AG04449 (cell line): ENCODE data around the gene RGS4.

Experiments used
- CTCF ChIA-PET: fragments of 350-600 bp; formaldehyde crosslinking; extraction: SDS; loops from one replicate; lab custom pipeline; 2021; ENCODE audit warnings: antibody characterized with exemption; lab: Yijun Ruan, JAX
- POLR2A ChIA-PET: fragments of 400-600, 350-600 bp; formaldehyde crosslinking; extraction: SDS; loops from one replicate; lab custom pipeline; 2020; ENCODE audit warnings: antibody characterized with exemption, inconsistent platforms; lab: Yijun Ruan, JAX
- DNase-seq: peaks from one replicate; pipeline ENCODE4 v3.0.0-alpha.2; 2010; ENCODE audit warnings: low read depth, low spot score
- H3K4me3 ChIP-seq: 2 replicates; pipeline ENCODE4 v1.5.1; 2011; ENCODE audit warnings: low read depth, mild to moderate bottlenecking, control low read depth, low read length
- CTCF ChIP-seq: IDR thresholded peaks from one replicate; pipeline ENCODE4 v1.5.1; 2011; ENCODE audit warnings: mild to moderate bottlenecking, moderate library complexity, low read length, control low read depth, inconsistent platforms; ENCODE audit not compliant: insufficient read depth; ENCODE audit errors: missing control alignments

Gene RGS4

GRCh38 chr1:163063143-163063542 lies 6.0 kb upstream of the RGS4 start:
- no peak for DNase-seq
- H3K4me3 ChIP-seq = no peak overlapping the region
- CTCF ChIA-PET = interaction anchor here (1.0 to 1.2 kb wide), 2 partner anchors 184 to 215 kb away, joined by 3 to 4 read pairs; no protein-coding TSS in a partner anchor
- TF ChIP-seq CTCF = no peak
- POLR2A ChIA-PET = no interaction called here

DNA sequence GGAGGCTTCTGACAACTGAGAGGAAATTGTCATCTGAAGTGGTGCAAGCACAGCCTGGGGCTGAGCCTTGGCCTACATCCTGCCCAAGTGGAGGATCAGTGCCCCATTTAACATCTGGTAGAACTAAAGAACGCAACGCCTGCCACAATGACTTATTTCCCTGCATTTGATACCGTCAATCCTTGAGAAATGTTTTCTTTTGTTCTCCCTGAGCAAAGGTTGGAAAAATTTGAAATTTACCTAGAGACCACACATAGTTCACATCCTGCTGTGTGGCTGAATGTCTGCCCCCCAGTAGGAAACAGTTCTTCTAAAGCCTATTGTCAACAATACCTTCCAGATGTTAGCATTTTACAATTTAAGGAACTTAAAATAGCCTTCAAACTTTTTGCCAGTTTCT lies 5.6 kb upstream of the RGS4 start:
- TF ChIP-seq CTCF = no peak
- POLR2A ChIA-PET = no interaction called here
- CTCF ChIA-PET = interaction anchor here (1.2 kb wide), 1 partner anchor 185 kb away, joined by 4 read pairs; no protein-coding TSS in a partner anchor
- H3K4me3 ChIP-seq = no peak overlapping the region
- no peak for DNase-seq

GRCh38 chr1:163066168-163066567 lies 3.0 kb upstream of the RGS4 start:
- no peak overlapping the region for H3K4me3 ChIP-seq
- CTCF ChIA-PET = interaction anchor here (1.5 to 11.6 kb wide), 6 partner anchors 16 to 249 kb away, joined by 3 to 210 read pairs (median 124); partner anchors contain the start of gene CCDC190
- TF ChIP-seq CTCF = no peak
- POLR2A ChIA-PET = no interaction called here
- no peak for DNase-seq

GRCh38 chr1:163066686-163067085 lies 2.5 kb upstream of the RGS4 start:
- DNase-seq = no peak
- no peak for TF ChIP-seq CTCF
- ChIA-PET CTCF (interaction anchor here (0.9 to 11.6 kb wide), 10 partner anchors 8 to 248 kb away, joined by 3 to 210 read pairs (median 48); partner anchors contain the start of gene CCDC190), POLR2A (no interaction called here)
- H3K4me3 ChIP-seq = no peak overlapping the region

- ChIA-PET CTCF (interaction anchor here (0.7 to 11.6 kb wide), 42 partner anchors 10 to 252 kb away, joined by 3 to 210 read pairs (median 6); partner anchors contain the start of genes CCDC190 and NUF2), POLR2A (interaction anchor here (0.6 to 1.9 kb wide), 21 partner anchors 11 to 438 kb away, joined by 3 to 13 read pairs (median 5); partner anchors contain the start of gene NUF2)
- peak overlapping the region; percentile 32 for H3K4me3 ChIP-seq
- DNase-seq = no peak
- TF ChIP-seq CTCF = no peak
Measured at GRCh38 chr1:163068716-163069115, 445 bp upstream of the RGS4 start.

- POLR2A ChIA-PET = interaction anchor here (0.5 to 1.9 kb wide), 21 partner anchors 12 to 439 kb away, joined by 3 to 13 read pairs (median 5); partner anchors contain the start of gene NUF2
- no peak for TF ChIP-seq CTCF
- CTCF ChIA-PET = interaction anchor here (0.7 to 11.6 kb wide), 50 partner anchors 11 to 373 kb away, joined by 3 to 210 read pairs (median 6); partner anchors contain the start of genes CCDC190 and NUF2
Measured at GRCh38 chr1:163069655-163070277, 605 bp downstream of the RGS4 start.

More at GRCh38 chr1:163069655-163070277, 605 bp downstream of the RGS4 start:
- DNase-seq = no peak
- H3K4me3 ChIP-seq = peak overlapping the region; percentile 62
